Activated T-helper 9 cell treated with anti-CD3 and anti-CD28 coated beads, Interleukin-2, amount 50 U/mL, for 16 hours (primary cell): Measurements from ENCODE around the gene STAT2.
"Not testable (repeated sequence)": the region's sequence is repeated elsewhere in the genome, so short reads cannot be mapped to it uniquely, and the experiment has no call there.

Source experiments
- DNase-seq: peaks from one replicate; pipeline ENCODE4 v3.0.0-alpha.2; 2020; ENCODE audit warnings: low read depth

STAT2 gene

GRCh38 chr12:56359851-56360767 lies at the start of gene STAT2:
TSS of gene STAT2 (minus strand) at chr12:56360107. CDS start at chr12:56356571, 3,536 bp downstream.
- peak; percentile 98 for DNase-seq

GRCh38 chr12:56408799-56409417 lies 49.0 kb upstream of the STAT2 start:
- DNase-seq, result no peak

- DNase-seq, result not testable (repeated sequence)
These were observed 44.3 kb upstream of the STAT2 start for GRCh38 chr12:56404227-56404626.

- not testable (repeated sequence) for DNase-seq
These were observed 41.7 kb upstream of the STAT2 start for GRCh38 chr12:56401612-56402011.

GRCh38 chr12:56401125-56401524 lies 41.2 kb upstream of the STAT2 start:
- DNase-seq, result not testable (repeated sequence)

- not testable (repeated sequence) for DNase-seq
These were observed 39.6 kb upstream of the STAT2 start for GRCh38 chr12:56399466-56399865.

- no peak for DNase-seq
These were observed 38.4 kb upstream of the STAT2 start for GRCh38 chr12:56398324-56398723.

GRCh38 chr12:56392331-56392730 lies 32.4 kb upstream of the STAT2 start:
- DNase-seq, result no peak

GRCh38 chr12:56391721-56392120 lies 31.8 kb upstream of the STAT2 start:
- no peak for DNase-seq

GRCh38 chr12:56389412-56389811 lies 29.5 kb upstream of the STAT2 start:
- no peak for DNase-seq

- DNase-seq, result no peak
These were observed 27.3 kb upstream of the STAT2 start for GRCh38 chr12:56387152-56387736.

- no peak for DNase-seq
These were observed 26.0 kb upstream of the STAT2 start for GRCh38 chr12:56385873-56386272.

GRCh38 chr12:56382611-56383010 lies 22.7 kb upstream of the STAT2 start:
- DNase-seq, result no peak

GRCh38 chr12:56377989-56378316 lies 18.0 kb upstream of the STAT2 start:
- DNase-seq, result no peak

GRCh38 chr12:56377310-56377988 lies 17.5 kb upstream of the STAT2 start:
- DNase-seq, result no peak

GRCh38 chr12:56375598-56376434 lies 15.9 kb upstream of the STAT2 start:
- DNase-seq, result no peak

- DNase-seq, result no peak
These were observed 15.1 kb upstream of the STAT2 start for GRCh38 chr12:56374726-56375597.

- DNase-seq, result no peak
These were observed 13.6 kb upstream of the STAT2 start for GRCh38 chr12:56373515-56373914.

- DNase-seq, result no peak
These were observed 7.0 kb upstream of the STAT2 start for GRCh38 chr12:56366948-56367347.
